Endothelial cell (in vitro differentiated cells): ENCODE results near the gene EFCAB11. TPM values are rescaled to one million over a fixed set of nuclear protein-coding genes. Genes with fewer than 3 reads are reported as not detected.

Experiments
- DNase-seq: peaks from one replicate; pipeline ENCODE4 v3.0.0; 2021; ENCODE audit warnings: low spot score
- H3K27ac Mint-ChIP-seq: one replicate; pipeline ENCODE4 v1.8.0; 2021; ENCODE audit warnings: mixed read lengths, inconsistent platforms; ENCODE audit not compliant: unreplicated experiment
- H3K27me3 Mint-ChIP-seq: one replicate; pipeline ENCODE4 v1.8.0; 2021; ENCODE audit warnings: mild to moderate bottlenecking, moderate library complexity, mixed read lengths, inconsistent platforms; ENCODE audit not compliant: unreplicated experiment
- H3K36me3 Mint-ChIP-seq: one replicate; pipeline ENCODE4 v1.8.0; 2021; ENCODE audit warnings: mild to moderate bottlenecking, low read depth, mixed read lengths, inconsistent platforms; ENCODE audit not compliant: unreplicated experiment
- H3K4me1 Mint-ChIP-seq: one replicate; pipeline ENCODE4 v1.8.0; 2021; ENCODE audit warnings: mild to moderate bottlenecking, mixed read lengths, inconsistent platforms; ENCODE audit not compliant: unreplicated experiment
- H3K4me3 Mint-ChIP-seq: one replicate; pipeline ENCODE4 v1.8.0; 2021; ENCODE audit warnings: mild to moderate bottlenecking, mixed read lengths, inconsistent platforms; ENCODE audit not compliant: unreplicated experiment
- H3K9me3 Mint-ChIP-seq: one replicate; pipeline ENCODE4 v1.8.0; 2021; ENCODE audit warnings: mixed read lengths, inconsistent platforms; ENCODE audit not compliant: unreplicated experiment
- CTCF ChIP-seq: fragments of 200-600 bp; sonication (generic); IDR thresholded peaks from one replicate; pipeline ENCODE4 v1.5.0; 2021; ENCODE audit warnings: antibody characterized with exemption; ENCODE audit not compliant: unreplicated experiment
- total RNA-seq: library from RNA; stranded (reverse); fragmentation: NEBNext Ultra II Directional; extraction: Animal tissue kit (Norgen Biotek cat#: 25700); gene quantifications from one replicate; pipeline ENCODE4 v1.2.1, GENCODE V29; 2021; ENCODE audit not compliant: unreplicated experiment

Gene EFCAB11
- total RNA-seq, 1 donor from 2014 or later = 15.2 TPM

- Mint-ChIP-seq H3K27ac (no peak overlapping the region), H3K9me3 (peaks cover 6% of the 10 kb centered on the region), H3K4me1 (no peaks in the 10 kb centered on the region), H3K4me3 (no peak overlapping the region), H3K27me3 (peaks cover 4% of the 10 kb centered on the region), H3K36me3 (peaks cover 34% of the 10 kb centered on the region)
- TF ChIP-seq CTCF = no peak
- DNase-seq = no peak
Measured at GRCh38 chr14:89870316-89870715, 84.2 kb downstream of the EFCAB11 start.

GRCh38 chr14:89869606-89870005 lies 84.9 kb downstream of the EFCAB11 start:
- peaks cover 2% of the 10 kb centered on the region for H3K27me3 Mint-ChIP-seq
- H3K9me3 Mint-ChIP-seq = no peaks in the 10 kb centered on the region
- no peaks in the 10 kb centered on the region for H3K4me1 Mint-ChIP-seq
- no peak overlapping the region for H3K27ac Mint-ChIP-seq
- no peak for DNase-seq
- H3K36me3 Mint-ChIP-seq = peaks cover 28% of the 10 kb centered on the region
- H3K4me3 Mint-ChIP-seq = no peak overlapping the region
- no peak for TF ChIP-seq CTCF

- Mint-ChIP-seq H3K9me3 (no peaks in the 10 kb centered on the region), H3K27ac (no peak overlapping the region), H3K27me3 (peaks cover 1% of the 10 kb centered on the region), H3K36me3 (peaks cover 4% of the 10 kb centered on the region), H3K4me1 (no peaks in the 10 kb centered on the region), H3K4me3 (no peak overlapping the region)
- TF ChIP-seq CTCF = no peak
- DNase-seq = no peak
Measured at GRCh38 chr14:89866458-89866857, 88.1 kb downstream of the EFCAB11 start.

GRCh38 chr14:89865153-89865552 lies 89.4 kb downstream of the EFCAB11 start:
- H3K4me3 Mint-ChIP-seq = no peak overlapping the region
- no peaks in the 10 kb centered on the region for H3K4me1 Mint-ChIP-seq
- no peak for TF ChIP-seq CTCF
- H3K27me3 Mint-ChIP-seq = peaks cover 1% of the 10 kb centered on the region
- H3K36me3 Mint-ChIP-seq = peaks cover 4% of the 10 kb centered on the region
- no peaks in the 10 kb centered on the region for H3K9me3 Mint-ChIP-seq
- no peak overlapping the region for H3K27ac Mint-ChIP-seq
- no peak for DNase-seq

- H3K4me1 Mint-ChIP-seq = no peaks in the 10 kb centered on the region
- H3K4me3 Mint-ChIP-seq = no peak overlapping the region
- TF ChIP-seq CTCF = no peak
- no peak overlapping the region for H3K27ac Mint-ChIP-seq
- H3K9me3 Mint-ChIP-seq = no peaks in the 10 kb centered on the region
- DNase-seq = no peak
- H3K27me3 Mint-ChIP-seq = peaks cover 1% of the 10 kb centered on the region
- peaks cover 4% of the 10 kb centered on the region for H3K36me3 Mint-ChIP-seq
Measured at GRCh38 chr14:89862856-89863255, 91.7 kb downstream of the EFCAB11 start.
